GM12865 (cell line): ENCODE data around the gene GARIN1A.

Experiments
- DNase-seq: peaks from one replicate; pipeline ENCODE4 v3.0.0; 2010; ENCODE audit warnings: low read depth
- H3K4me3 ChIP-seq: 2 replicates; pipeline ENCODE4 v1.5.1; 2011; ENCODE audit warnings: mild to moderate bottlenecking, low read depth, low read length, control low read depth
- TF ChIP-seq, protein P1 (sequence below): IDR thresholded peaks from 2 replicates; pipeline ENCODE4 v1.5.1; 2011; ENCODE audit warnings: low read length, control low read depth, low read depth, inconsistent platforms; ENCODE audit not compliant: insufficient read depth; ENCODE audit errors: missing control alignments

The GARIN1A gene

DNA sequence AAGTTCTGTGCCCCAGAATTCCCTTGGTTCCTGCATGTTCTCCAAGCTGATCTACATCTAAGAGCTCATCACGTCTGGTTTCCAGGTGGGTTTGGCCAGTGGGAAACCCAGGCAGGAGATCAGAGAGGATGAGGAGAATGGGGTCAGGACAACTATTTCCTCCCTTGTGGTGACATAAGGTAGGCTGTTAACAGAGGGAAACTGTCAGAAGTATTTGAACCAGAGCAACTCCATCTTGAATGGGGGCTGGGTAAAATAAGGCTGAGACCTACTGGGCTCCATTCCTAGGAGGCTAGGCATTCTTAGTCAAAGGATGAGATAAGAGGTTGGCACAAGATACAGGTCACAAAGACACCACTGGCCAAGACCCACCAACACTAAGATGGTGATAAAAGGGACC lies 19.1 kb downstream of the GARIN1A start:
- no peak for DNase-seq
- no peak overlapping the region for H3K4me3 ChIP-seq
- TF ChIP-seq, protein P1, sequence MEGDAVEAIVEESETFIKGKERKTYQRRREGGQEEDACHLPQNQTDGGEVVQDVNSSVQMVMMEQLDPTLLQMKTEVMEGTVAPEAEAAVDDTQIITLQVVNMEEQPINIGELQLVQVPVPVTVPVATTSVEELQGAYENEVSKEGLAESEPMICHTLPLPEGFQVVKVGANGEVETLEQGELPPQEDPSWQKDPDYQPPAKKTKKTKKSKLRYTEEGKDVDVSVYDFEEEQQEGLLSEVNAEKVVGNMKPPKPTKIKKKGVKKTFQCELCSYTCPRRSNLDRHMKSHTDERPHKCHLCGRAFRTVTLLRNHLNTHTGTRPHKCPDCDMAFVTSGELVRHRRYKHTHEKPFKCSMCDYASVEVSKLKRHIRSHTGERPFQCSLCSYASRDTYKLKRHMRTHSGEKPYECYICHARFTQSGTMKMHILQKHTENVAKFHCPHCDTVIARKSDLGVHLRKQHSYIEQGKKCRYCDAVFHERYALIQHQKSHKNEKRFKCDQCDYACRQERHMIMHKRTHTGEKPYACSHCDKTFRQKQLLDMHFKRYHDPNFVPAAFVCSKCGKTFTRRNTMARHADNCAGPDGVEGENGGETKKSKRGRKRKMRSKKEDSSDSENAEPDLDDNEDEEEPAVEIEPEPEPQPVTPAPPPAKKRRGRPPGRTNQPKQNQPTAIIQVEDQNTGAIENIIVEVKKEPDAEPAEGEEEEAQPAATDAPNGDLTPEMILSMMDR, result no peak

DNA sequence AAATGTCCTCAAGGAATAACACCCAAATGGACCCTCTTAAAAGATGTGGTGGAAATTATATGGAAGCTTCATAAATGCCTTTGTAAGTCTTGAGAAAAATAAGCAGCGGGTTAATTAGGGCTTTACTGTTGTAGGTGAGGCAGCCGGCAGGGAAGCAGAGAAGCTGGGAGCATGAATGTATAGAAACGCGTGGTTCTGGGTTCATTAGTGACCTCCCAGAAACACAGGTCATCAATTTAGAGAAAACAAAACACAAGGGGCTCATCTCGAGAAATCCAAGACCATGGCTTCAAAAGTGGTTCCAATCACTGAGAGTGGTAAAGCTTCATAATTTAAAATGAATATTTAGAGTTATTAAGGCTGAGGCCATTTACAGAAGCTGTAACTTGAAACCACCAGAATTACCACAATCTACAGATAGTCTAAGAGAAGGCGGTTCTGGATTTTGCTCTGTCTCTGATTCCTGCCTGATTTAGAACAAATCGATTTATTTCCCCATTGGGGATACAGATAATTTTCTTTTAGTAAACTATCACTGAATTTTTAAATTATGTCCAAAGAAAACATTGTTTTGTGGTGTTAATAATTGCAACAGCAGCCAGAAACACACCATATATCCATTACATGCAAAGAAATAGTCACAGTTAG lies 20.7 kb downstream of the GARIN1A start:
- H3K4me3 ChIP-seq, result no peak overlapping the region
- TF ChIP-seq, protein P1, result no peak
- no peak for DNase-seq

DNA sequence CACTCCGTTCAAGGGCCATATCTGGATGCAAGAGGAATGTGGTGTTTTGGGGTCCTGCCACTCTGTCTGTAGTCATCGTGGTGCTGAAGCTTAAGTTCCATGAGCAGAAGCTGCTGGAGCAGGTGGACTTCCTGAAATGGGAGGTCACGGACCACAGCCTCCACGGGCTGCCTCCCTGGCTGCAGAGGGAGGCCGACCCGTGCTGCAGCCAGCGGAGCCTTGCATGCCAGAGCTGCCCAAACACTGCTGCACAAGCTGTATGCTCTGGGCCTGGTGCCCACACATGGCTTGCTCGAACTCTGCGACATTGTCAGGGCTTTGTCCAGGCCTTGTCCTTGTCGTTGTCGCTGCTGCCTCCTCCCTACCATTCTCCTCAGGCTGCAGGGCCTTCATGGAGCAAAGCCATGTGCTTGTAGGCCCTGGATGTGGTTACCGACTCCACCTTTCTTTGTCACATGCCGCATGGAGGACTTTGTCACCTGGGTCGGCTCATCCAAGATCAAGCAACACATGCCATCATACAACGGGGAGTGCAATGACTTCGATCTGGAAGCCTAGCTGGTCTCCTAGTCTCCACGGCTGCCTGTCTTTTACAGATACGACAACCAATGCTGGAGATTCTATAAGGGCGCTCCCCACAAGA lies 21.4 kb downstream of the GARIN1A start:
- H3K4me3 ChIP-seq, result no peak overlapping the region
- TF ChIP-seq, protein P1, result no peak
- no peak for DNase-seq

DNA sequence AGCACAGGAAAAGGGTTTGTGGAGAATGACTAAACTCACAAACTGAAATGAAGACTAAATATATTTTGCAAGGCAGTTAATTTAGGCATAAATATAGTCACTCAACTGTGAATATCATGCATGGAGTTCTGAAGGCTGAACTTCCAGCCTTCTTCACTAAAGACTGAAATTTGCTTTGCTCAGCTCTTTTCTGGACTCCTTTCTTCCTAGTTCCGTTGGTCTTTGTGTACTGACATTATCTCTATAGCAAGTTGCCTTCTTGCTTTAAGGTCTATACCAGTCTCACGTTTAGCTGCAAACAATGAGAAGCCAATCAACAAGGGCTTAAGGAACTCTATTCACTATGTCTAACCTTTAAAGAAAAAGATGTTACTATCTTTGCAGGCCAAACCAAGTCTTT lies 22.6 kb downstream of the GARIN1A start:
- DNase-seq, result no peak
- no peak overlapping the region for H3K4me3 ChIP-seq
- TF ChIP-seq, protein P1, result no peak

DNA sequence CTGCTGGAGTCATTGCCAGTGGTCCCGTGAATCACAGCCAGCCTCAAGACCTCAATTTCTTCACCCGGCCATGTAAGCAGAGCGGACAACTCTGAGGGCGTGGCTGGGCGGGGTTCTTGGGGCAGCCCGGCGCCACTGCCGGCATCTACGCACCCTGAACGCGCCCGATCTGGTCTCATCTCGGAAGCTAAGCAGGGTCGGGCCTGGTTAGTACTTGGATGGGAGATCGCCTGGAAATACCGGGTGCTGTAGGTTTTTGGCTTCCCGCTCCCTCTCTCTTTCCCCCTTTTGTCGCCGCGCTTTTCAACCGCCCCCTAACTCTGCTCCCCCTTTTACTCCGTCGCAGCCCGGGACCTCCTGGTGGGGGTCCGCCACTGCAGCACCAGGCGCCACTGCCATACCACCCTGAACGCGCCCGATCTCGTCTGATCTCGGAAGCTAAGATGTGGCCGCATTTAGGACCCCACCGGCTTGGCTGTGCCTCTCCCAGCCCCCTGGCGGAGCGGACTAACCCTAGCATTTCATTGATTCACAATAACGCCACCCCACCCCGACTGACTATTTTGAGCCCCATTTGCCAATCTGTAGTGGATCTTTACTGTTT lies 25.3 kb downstream of the GARIN1A start:
- peak overlapping the region; percentile 41 for H3K4me3 ChIP-seq
- TF ChIP-seq, protein P1, result peak; percentile 11
- peak; percentile 80 for DNase-seq

DNA sequence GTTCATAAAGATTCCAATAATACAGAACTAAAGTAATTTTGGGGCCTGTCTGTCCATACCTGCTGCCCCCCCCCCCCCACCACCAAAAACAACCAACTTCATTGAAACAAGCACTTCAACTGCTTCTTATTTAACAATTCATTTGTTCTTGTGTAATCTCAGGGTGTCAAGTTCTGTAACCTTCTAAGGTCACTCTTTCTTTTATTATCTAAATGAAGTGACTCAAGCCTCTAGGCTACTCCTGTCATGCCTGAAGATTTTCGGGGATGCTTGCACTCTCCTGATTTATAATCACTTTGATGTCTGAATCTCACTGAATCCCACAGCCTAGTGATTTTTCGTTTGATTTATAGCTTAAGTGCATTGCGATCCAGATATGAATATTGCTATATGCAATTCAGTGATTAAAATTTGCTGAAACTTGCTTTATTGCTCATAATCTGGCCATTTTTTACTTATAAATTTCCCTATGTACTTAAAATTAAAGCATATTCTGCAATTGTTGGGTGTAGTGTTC lies 27.2 kb downstream of the GARIN1A start:
- H3K4me3 ChIP-seq, result no peak overlapping the region
- DNase-seq, result no peak

More for the DNA sequence above, 27.2 kb downstream of the GARIN1A start:
- TF ChIP-seq, protein P1, result no peak
